Astrocyte of the spinal cord (primary cell): ENCODE measurements around the gene KCNJ6.

ENCODE experiments used
- DNase-seq: peaks from one replicate; pipeline ENCODE4 v3.0.0; 2011; ENCODE audit warnings: low read depth, low spot score
- H3K4me3 ChIP-seq: 2 replicates; pipeline ENCODE4 v1.5.1; 2011; ENCODE audit warnings: low read depth, mild to moderate bottlenecking, low read length, moderate library complexity
- in situ Hi-C: cut with HindIII; loops from 2 replicates; pipeline ENCODE4 v1.10.0; 2017; ENCODE audit warnings: low sequenced_read_pairs
- TF ChIP-seq, protein P1 (sequence below): IDR thresholded peaks from 2 replicates; pipeline ENCODE4 v1.5.1; 2012; ENCODE audit warnings: low read depth, mild to moderate bottlenecking, low read length, inconsistent platforms

KCNJ6 gene

DNA sequence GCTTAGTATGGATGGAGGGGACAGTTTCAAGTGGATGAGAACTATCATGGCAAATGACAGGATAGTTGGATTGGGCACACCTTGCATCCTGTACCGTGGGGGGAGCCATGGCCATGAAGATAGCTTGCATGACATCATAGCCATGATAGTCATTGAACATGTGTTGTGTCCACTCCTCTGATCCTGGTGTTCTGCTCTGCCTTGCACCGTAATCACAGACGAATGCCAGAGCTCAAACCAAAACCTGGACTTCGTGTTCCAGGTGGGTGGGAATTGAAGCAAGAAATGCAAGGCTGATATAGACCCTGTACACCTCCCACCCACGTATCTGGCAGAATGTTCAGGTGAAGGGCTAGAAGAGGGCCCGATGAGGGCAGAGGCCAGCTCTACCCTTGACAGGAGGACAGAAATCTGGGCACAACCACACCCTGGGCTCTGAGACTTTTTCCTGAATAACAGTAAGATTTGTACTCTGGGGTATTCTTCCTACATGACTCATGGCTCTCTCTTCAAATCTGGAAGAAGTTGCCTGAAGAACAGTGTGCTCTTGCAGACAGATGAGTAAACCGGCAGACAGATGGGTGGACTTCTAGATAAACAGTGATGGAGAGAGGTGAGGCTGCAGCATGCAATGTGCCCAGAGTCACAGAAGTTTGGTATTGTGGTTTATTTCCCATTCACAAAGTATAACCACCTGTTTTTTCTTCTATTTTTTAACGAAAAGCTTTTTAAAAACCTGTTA is 45.0 kb downstream of the KCNJ6 start:
- peak; percentile 72 for DNase-seq
- in situ Hi-C loops: no loop called here

DNA sequence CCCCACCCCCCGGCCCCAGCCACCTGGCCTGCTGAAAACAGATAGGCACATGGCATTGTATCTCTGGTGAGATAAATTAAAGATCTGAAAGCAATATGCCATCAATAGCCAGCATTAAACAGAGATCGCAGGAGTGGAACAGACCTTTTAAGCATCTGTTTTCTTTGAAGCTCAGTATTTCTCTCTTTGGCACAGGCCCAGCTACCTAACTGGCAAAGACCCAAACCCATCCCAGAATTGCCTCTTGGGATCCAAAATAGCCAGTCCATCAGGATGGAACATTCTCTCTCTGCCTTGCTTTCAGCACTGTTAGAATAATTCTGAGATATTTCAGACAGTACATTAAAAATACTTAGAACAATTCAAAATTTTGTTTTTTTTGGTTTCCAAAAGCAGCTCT is 46.0 kb downstream of the KCNJ6 start:
- no peak overlapping the region for H3K4me3 ChIP-seq
- in situ Hi-C loops: no loop called here
- no peak for DNase-seq
- TF ChIP-seq, protein P1, sequence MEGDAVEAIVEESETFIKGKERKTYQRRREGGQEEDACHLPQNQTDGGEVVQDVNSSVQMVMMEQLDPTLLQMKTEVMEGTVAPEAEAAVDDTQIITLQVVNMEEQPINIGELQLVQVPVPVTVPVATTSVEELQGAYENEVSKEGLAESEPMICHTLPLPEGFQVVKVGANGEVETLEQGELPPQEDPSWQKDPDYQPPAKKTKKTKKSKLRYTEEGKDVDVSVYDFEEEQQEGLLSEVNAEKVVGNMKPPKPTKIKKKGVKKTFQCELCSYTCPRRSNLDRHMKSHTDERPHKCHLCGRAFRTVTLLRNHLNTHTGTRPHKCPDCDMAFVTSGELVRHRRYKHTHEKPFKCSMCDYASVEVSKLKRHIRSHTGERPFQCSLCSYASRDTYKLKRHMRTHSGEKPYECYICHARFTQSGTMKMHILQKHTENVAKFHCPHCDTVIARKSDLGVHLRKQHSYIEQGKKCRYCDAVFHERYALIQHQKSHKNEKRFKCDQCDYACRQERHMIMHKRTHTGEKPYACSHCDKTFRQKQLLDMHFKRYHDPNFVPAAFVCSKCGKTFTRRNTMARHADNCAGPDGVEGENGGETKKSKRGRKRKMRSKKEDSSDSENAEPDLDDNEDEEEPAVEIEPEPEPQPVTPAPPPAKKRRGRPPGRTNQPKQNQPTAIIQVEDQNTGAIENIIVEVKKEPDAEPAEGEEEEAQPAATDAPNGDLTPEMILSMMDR: no peak

More for the DNA sequence above, 45.0 kb downstream of the KCNJ6 start:
- no peak overlapping the region for H3K4me3 ChIP-seq
- TF ChIP-seq, protein P1: no peak

DNA sequence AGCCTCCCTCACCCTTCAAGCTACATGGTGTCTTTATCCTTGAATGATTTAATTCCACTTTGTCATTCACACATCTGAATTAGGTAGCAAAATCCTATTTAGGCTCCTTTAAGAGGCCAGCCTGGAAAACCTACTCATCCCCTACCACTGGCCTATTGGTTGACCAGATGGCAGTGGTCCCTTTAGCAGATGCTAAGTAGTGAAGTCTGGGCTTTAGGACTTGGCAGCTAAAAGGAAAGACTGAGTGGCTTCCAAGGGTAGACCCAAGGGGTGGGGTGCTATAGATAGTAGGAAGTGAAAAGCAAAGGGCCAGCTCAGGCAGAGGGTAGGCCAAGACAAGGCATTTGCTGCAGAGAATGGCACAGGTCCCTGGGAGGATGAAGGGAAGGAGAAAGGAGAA is 46.6 kb downstream of the KCNJ6 start:
- DNase-seq: no peak
- in situ Hi-C loops: no loop called here
- H3K4me3 ChIP-seq: no peak overlapping the region
- TF ChIP-seq, protein P1: no peak

DNA sequence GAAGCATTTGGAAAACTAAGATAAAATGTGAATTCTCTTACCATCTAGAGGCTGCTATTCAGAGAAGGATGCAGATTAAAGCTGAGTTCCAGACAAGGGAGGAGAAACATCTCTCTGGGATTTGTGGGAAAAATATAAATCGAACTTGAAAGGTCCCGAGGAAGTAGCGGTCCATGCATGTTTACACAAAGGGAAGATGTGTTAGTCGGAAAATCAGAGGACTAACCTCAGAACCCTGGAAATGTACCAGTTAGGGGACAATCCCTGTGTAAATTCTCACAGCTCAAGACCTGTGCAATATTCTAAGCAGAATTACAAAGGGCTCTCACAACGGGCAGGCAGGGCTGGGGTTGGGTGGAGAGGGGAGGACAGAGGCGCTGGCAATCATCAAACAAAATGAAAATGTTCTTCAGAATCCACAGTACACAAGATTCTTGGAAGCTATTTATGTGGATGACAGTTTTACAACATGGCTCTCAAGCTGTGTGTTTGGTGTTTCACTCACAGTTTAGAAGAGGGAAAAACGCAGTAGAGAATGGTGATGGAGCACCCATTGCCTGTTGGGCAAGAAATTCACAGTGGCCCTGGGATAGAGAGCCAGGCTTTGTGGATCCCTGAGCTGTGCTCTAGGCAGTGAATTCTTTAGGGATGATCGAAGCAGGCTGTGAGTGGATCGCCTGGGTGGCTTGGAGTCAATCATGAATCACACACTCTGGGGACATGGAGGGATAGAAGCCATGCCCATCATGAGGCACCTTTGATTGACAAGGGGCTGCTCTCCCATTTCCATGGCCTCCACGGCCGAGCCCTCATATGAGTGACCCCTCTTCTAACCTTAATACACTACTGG is 47.6 kb downstream of the KCNJ6 start:
- no peak overlapping the region for H3K4me3 ChIP-seq
- in situ Hi-C loops: no loop called here
- no peak for DNase-seq
- TF ChIP-seq, protein P1: no peak

DNA sequence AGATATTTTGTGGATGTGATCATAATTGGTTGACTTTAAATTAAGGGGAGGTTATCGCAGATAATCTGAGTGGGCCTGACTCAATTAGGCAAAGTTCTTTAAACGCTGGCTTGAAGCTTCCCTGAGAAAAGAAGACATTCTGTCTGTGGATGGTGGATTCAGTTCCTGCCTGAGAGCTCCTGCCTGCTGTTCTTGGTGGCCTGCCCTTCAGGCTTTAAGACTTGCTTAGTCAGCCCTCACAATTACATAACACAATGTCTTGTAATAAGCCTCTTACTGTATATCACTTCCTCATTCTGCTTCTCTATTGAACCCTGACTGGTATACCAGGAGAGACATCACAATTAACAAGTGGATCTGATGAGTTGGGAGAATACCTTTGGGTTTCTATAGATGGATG is 50.2 kb downstream of the KCNJ6 start:
- DNase-seq: no peak
- no peak overlapping the region for H3K4me3 ChIP-seq
- TF ChIP-seq, protein P1: no peak
- in situ Hi-C loops: no loop called here

DNA sequence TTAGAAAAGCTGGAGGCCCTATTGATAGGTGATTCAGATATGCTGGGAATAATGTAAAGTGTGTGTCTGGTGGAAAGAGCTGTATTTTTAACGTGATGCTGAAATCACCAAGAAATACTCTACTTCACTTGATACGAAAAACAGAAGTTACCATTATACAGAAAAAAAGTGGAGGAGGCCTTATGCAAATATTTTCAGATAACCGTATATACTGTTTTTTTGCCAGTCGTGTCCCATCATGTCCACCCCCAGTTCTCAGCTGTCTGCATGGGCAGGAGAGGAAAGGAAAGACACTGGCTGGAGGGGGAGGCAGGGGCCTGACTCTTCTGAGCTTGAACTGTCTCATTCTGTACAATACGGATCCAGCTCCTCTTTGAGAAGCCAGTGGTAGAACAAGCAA is 51.1 kb downstream of the KCNJ6 start:
- H3K4me3 ChIP-seq: no peak overlapping the region
- DNase-seq: no peak
- TF ChIP-seq, protein P1: no peak
- in situ Hi-C loops: no loop called here
